Activated CD4-positive, alpha-beta T cell treated with anti-CD3 and anti-CD28 coated beads, Interleukin-2, amount 50 U/mL, for 4 hours (primary cell): Measurements from ENCODE around the gene MBLAC1.
A peak's percentile ranks its signal among the peaks of the same experiment; 100 is the strongest.

Experiments
- DNase-seq, 2 experiments: peaks; one replicate each; pipeline ENCODE4 v3.0.0-alpha.2; 2020

The MBLAC1 gene

GRCh38 chr7:100126931-100127865, at the start of gene MBLAC1:
Gene MBLAC1 (plus strand): TSS chr7:100126967. CDS start chr7:100127396, 429 bp downstream.
- peak; percentile 87 to 88 for DNase-seq

GRCh38 chr7:100077205-100077604, 49.6 kb upstream of the MBLAC1 start:
- DNase-seq, result no peak

- DNase-seq, result no peak
These were observed 47.7 kb upstream of the MBLAC1 start for GRCh38 chr7:100079024-100079560.

- DNase-seq, result no peak
These were observed 45.7 kb upstream of the MBLAC1 start for GRCh38 chr7:100080907-100081534.

GRCh38 chr7:100081535-100082102, 45.1 kb upstream of the MBLAC1 start, which contains the start of gene ZNF3:
Gene ZNF3 (minus strand): TSS chr7:100081723. CDS start chr7:100077357, 4,366 bp downstream.
- peak; percentile 97 for DNase-seq

GRCh38 chr7:100082978-100083377, 43.8 kb upstream of the MBLAC1 start:
- DNase-seq, result no peak

- no peak for DNase-seq
These were observed 41.3 kb upstream of the MBLAC1 start for GRCh38 chr7:100085515-100085914.

- DNase-seq, result no peak
These were observed 39.6 kb upstream of the MBLAC1 start for GRCh38 chr7:100087055-100087750.

- no peak for DNase-seq
These were observed 38.6 kb upstream of the MBLAC1 start for GRCh38 chr7:100088095-100088620.

- peak; percentile 80 to 81 for DNase-seq
These were observed 37.9 kb upstream of the MBLAC1 start, which contains the start of gene COPS6 for GRCh38 chr7:100088621-100089457. Gene COPS6 (plus strand): TSS chr7:100088969. CDS start chr7:100088991, 22 bp downstream.

GRCh38 chr7:100089458-100090196, 37.1 kb upstream of the MBLAC1 start:
- DNase-seq, result no peak

- DNase-seq, result no peak
These were observed 36.0 kb upstream of the MBLAC1 start for GRCh38 chr7:100090527-100091410.

- no peak for DNase-seq
These were observed 35.2 kb upstream of the MBLAC1 start for GRCh38 chr7:100091411-100092181.

GRCh38 chr7:100093054-100093453, 33.7 kb upstream of the MBLAC1 start:
- no peak for DNase-seq

GRCh38 chr7:100093498-100093897, 33.3 kb upstream of the MBLAC1 start:
- DNase-seq, result no peak

GRCh38 chr7:100093925-100094486, 32.8 kb upstream of the MBLAC1 start:
- no peak for DNase-seq

GRCh38 chr7:100095289-100095688, 31.5 kb upstream of the MBLAC1 start:
- no peak for DNase-seq

- DNase-seq, result no peak
These were observed 31.1 kb upstream of the MBLAC1 start for GRCh38 chr7:100095704-100096103.
